Measurements from ENCODE around the gene GRK5. TPM values are rescaled to one million over a fixed set of nuclear protein-coding genes. Genes with fewer than 3 reads are reported as not detected.

GRK5 gene
- total RNA-seq, 1 experiment from 2014 or later = 29.0 TPM

GRCh38 chr10:119470920-119471702 is 263.7 kb downstream of the GRK5 start:
- no peak for ATAC-seq
- Histone ChIP-seq H3K27me3 (ENCODE audit: control insufficient read depth, insufficient read depth, low read length) (no peaks in the 10 kb centered on the region; the same call in 1 of the 2 replicates), H3K27ac (ENCODE audit: low read length) (no peak overlapping the region), H3K9me3 (ENCODE audit: control insufficient read depth, insufficient read depth, low read depth, low read length) (no peaks in the 10 kb centered on the region), H3K36me3 (ENCODE audit: control insufficient read depth, insufficient read depth, low read length) (no peaks in the 10 kb centered on the region), H3K4me3 (ENCODE audit: low read depth in 2 of 2, low read length in 2 of 2) (no peak overlapping the region), H3K4me1 (ENCODE audit: control insufficient read depth, insufficient read depth, low read length) (0 out of 2 replicates have a peak, but pooled peaks cover 2% of the 10 kb centered on the region)
- no peak for TF ChIP-seq SIN3A (IDR thresholded peaks at IDR 0.05; ENCODE audit: borderline replicate concordance, insufficient read depth, low read depth, low read length)
- TF ChIP-seq POLR2AphosphoS5 (IDR thresholded peaks at IDR 0.05; ENCODE audit: low read depth, low read length) = no peak
- no peak for TF ChIP-seq TCF7L2 (IDR thresholded peaks at IDR 0.05; ENCODE audit: low read depth, low read length)
- TF ChIP-seq REST (IDR thresholded peaks at IDR 0.05; ENCODE audit: insufficient read depth in 1 of 2, low read depth in 2 of 2, low read length in 1 of 2) = no peak
- TF ChIP-seq, protein P1, sequence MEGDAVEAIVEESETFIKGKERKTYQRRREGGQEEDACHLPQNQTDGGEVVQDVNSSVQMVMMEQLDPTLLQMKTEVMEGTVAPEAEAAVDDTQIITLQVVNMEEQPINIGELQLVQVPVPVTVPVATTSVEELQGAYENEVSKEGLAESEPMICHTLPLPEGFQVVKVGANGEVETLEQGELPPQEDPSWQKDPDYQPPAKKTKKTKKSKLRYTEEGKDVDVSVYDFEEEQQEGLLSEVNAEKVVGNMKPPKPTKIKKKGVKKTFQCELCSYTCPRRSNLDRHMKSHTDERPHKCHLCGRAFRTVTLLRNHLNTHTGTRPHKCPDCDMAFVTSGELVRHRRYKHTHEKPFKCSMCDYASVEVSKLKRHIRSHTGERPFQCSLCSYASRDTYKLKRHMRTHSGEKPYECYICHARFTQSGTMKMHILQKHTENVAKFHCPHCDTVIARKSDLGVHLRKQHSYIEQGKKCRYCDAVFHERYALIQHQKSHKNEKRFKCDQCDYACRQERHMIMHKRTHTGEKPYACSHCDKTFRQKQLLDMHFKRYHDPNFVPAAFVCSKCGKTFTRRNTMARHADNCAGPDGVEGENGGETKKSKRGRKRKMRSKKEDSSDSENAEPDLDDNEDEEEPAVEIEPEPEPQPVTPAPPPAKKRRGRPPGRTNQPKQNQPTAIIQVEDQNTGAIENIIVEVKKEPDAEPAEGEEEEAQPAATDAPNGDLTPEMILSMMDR (IDR thresholded peaks at IDR 0.05) = no peak
- POLR2A ChIA-PET = no interaction called here
- DNase-seq (ENCODE audit: low read depth, low spot score) = no peak
- CTCF ChIA-PET = interaction anchor here (0.6 kb wide), 1 partner anchor 361 kb away, joined by 3 read pairs; no protein-coding TSS in a partner anchor
- no TSS peak for BruUV-seq (replicated peaks)
- intact Hi-C loops (cut with micrococcal nuclease; ENCODE audit: unreplicated experiment) (no loop called here), in situ Hi-C loops (cut with HindIII; ENCODE audit: low pct_unique_long_range_greater_than_20kb, low sequenced_read_pairs) (no loop called here)

GRCh38 chr10:119473771-119474170 is 266.4 kb downstream of the GRK5 start:
- intact Hi-C loops (cut with micrococcal nuclease; ENCODE audit: unreplicated experiment) (no loop called here), in situ Hi-C loops (cut with HindIII; ENCODE audit: low pct_unique_long_range_greater_than_20kb, low sequenced_read_pairs) (no loop called here)
- Histone ChIP-seq H3K36me3 (ENCODE audit: control insufficient read depth, insufficient read depth, low read length) (no peaks in the 10 kb centered on the region), H3K4me3 (ENCODE audit: low read depth in 2 of 2, low read length in 2 of 2) (no peak overlapping the region), H3K27me3 (ENCODE audit: control insufficient read depth, insufficient read depth, low read length) (no peaks in the 10 kb centered on the region; the same call in 1 of the 2 replicates), H3K9me3 (ENCODE audit: control insufficient read depth, insufficient read depth, low read depth, low read length) (no peaks in the 10 kb centered on the region), H3K27ac (ENCODE audit: low read length) (no peak overlapping the region), H3K4me1 (ENCODE audit: control insufficient read depth, insufficient read depth, low read length) (0 out of 2 replicates have a peak, but pooled peaks cover 2% of the 10 kb centered on the region)
- CTCF ChIA-PET = no interaction called here
- ATAC-seq = no peak
- no TSS peak for BruUV-seq (replicated peaks)
- no peak for DNase-seq (ENCODE audit: low read depth, low spot score)
- POLR2A ChIA-PET = no interaction called here
- TF ChIP-seq, protein P1 (IDR thresholded peaks at IDR 0.05) = no peak
- TF ChIP-seq SIN3A (IDR thresholded peaks at IDR 0.05; ENCODE audit: borderline replicate concordance, insufficient read depth, low read depth, low read length) (no peak), REST (IDR thresholded peaks at IDR 0.05; ENCODE audit: insufficient read depth in 1 of 2, low read depth in 2 of 2, low read length in 1 of 2) (no peak), POLR2AphosphoS5 (IDR thresholded peaks at IDR 0.05; ENCODE audit: low read depth, low read length) (no peak), TCF7L2 (IDR thresholded peaks at IDR 0.05; ENCODE audit: low read depth, low read length) (no peak)

All from Panc1 (cell line).